ENCODE measurements around the gene FAM83F. TPM values are rescaled to one million over a fixed set of nuclear protein-coding genes. Genes with fewer than 3 reads are reported as not detected.

The FAM83F gene
- total and polyA plus RNA-seq, 12 donors = under 0.01 to 0.39 (median 0.11) TPM; not detected in 1

DNA sequence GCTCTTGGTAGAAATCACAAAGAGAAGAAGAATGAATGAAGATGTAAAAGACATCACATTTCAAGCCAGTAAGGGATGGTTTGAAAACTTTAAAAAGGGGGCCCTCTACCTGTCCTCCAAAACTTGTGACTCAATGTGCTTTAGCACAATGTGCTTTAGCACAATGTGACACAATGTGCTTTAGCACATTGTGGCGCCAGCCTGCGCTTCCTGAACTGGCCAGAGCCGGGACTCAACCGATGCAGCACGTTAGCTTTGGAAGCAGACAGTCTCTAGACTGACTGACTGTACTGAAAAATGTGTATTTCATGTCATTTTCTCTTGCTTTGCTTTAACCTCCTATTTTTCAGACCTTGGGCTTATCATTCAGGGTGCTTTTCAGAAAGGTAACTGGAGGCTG is 63.5 kb downstream of the FAM83F start:
- Histone ChIP-seq H3K9me3 (replicated peaks in 1 of 3) (no peaks in the 10 kb centered on the region), H3K4me3 (no peak overlapping the region), H3K27ac (peak overlapping the region in 2 of 5 donors; percentile 2 to 39), H3K4me1 (replicated peaks in 1 of 2) (peaks cover 0 to 36% of the 10 kb centered on the region in 2 donors), H3K36me3 (replicated peaks in 1 of 2) (no peaks in the 10 kb centered on the region), H3K27me3 (no peaks in the 10 kb centered on the region)
- intact Hi-C loops (cut with DNase I) = loop anchor here (10.0 kb wide), 3 partner anchors 107 to 287 kb away; partner anchors contain the start of gene ADSL (in 1 of the 2)
- DNase-seq = peak in 4 of 7 donors; percentile 38 to 60 (median 43)
- WGBS, 4 donors = 41 to 54% (median 46%) methylated on average over 5 of the region's 5 CpGs
- TF ChIP-seq, protein P1, sequence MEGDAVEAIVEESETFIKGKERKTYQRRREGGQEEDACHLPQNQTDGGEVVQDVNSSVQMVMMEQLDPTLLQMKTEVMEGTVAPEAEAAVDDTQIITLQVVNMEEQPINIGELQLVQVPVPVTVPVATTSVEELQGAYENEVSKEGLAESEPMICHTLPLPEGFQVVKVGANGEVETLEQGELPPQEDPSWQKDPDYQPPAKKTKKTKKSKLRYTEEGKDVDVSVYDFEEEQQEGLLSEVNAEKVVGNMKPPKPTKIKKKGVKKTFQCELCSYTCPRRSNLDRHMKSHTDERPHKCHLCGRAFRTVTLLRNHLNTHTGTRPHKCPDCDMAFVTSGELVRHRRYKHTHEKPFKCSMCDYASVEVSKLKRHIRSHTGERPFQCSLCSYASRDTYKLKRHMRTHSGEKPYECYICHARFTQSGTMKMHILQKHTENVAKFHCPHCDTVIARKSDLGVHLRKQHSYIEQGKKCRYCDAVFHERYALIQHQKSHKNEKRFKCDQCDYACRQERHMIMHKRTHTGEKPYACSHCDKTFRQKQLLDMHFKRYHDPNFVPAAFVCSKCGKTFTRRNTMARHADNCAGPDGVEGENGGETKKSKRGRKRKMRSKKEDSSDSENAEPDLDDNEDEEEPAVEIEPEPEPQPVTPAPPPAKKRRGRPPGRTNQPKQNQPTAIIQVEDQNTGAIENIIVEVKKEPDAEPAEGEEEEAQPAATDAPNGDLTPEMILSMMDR (IDR thresholded peaks at IDR 0.05) = peak in 1 of 6 experiments; percentile 13
- TF ChIP-seq POLR2A (IDR thresholded peaks at IDR 0.05) = no peak

DNA sequence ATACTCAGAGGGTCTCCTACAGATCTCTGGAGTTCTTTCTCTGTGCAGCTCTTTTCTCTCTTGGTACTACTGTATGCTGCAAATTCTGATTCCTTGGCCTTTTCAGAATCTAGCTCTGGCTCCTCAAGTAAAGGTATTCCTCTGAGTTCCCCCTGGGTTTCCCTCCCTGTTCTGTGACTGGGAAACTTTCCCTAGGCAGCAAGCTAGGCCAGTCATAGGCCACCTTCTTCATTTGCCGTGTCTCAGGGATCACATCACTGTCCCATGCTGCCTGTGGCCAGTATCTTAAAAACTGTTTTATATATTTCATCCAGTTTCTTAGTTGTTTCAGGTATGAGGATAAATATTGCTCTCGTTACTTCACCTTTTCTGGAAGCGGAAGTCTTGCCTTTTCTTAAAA is 71.2 kb downstream of the FAM83F start:
- H3K4me1 ChIP-seq (replicated peaks in 1 of 2) = peaks cover 4 to 22% of the 10 kb centered on the region in 2 donors
- no peaks in the 10 kb centered on the region for H3K9me3 ChIP-seq (replicated peaks in 1 of 3)
- no peak overlapping the region for H3K27ac ChIP-seq
- no peaks in the 10 kb centered on the region for H3K27me3 ChIP-seq
- no peak for TF ChIP-seq POLR2A (IDR thresholded peaks at IDR 0.05)
- TF ChIP-seq, protein P1 (IDR thresholded peaks at IDR 0.05) = no peak
- WGBS, 4 donors = 93 to 98% (median 94%) methylated on average over 3 of the region's 3 CpGs
- no peaks in the 10 kb centered on the region for H3K36me3 ChIP-seq (replicated peaks in 1 of 2)
- no peak for DNase-seq
- no peak overlapping the region for H3K4me3 ChIP-seq
- intact Hi-C loops (cut with DNase I) = no loop called here

- 91 to 100% (median 98%) methylated on average over 1 to 2 of the region's 2 CpGs for WGBS, 4 donors
- TF ChIP-seq, protein P1 (IDR thresholded peaks at IDR 0.05) = no peak
- H3K4me1 ChIP-seq (replicated peaks in 1 of 2) = peaks cover 4 to 25% of the 10 kb centered on the region in 2 donors
- no peaks in the 10 kb centered on the region for H3K36me3 ChIP-seq (replicated peaks in 1 of 2)
- H3K9me3 ChIP-seq (replicated peaks in 1 of 3) = no peaks in the 10 kb centered on the region
- H3K27ac ChIP-seq = no peak overlapping the region
- H3K4me3 ChIP-seq = no peak overlapping the region
- intact Hi-C loops (cut with DNase I) = no loop called here
- DNase-seq = no peak
- H3K27me3 ChIP-seq = no peaks in the 10 kb centered on the region
Observed at GRCh38 chr22:40067639-40068038, 72.9 kb downstream of the FAM83F start.

DNA sequence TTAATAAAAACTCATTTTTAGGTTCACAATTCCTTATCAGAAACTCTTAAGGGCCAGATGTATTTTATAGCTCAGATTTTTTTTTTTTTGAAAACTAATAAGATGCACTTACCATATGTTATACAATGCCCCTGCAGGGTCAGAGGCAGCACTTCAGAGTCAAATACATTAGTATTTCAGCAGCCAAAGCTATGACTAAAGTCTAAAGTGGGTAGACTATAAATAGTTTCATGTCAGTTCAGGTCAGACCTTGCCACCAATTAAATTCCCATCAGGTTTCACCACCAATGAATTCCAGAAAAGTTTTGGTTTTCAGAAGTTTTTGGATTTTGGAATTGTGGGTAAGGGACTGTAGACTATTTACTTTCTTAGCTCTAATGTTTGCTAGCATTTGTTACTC is 75.9 kb downstream of the FAM83F start:
- Histone ChIP-seq H3K4me1 (replicated peaks in 1 of 2) (peaks cover 4 to 10% of the 10 kb centered on the region in 2 donors), H3K27ac (no peak overlapping the region), H3K9me3 (replicated peaks in 1 of 3) (no peaks in the 10 kb centered on the region), H3K4me3 (no peak overlapping the region), H3K36me3 (replicated peaks in 1 of 2) (no peaks in the 10 kb centered on the region), H3K27me3 (no peaks in the 10 kb centered on the region)
- TF ChIP-seq POLR2A (IDR thresholded peaks at IDR 0.05) = no peak
- TF ChIP-seq, protein P1 (IDR thresholded peaks at IDR 0.05) = no peak
- intact Hi-C loops (cut with DNase I) = no loop called here
- DNase-seq = no peak
